ENCODE measurements around the gene METTL25B.
"Not testable (repeated sequence)": the region's sequence is repeated elsewhere in the genome, so short reads cannot be mapped to it uniquely, and the experiment has no call there.

The METTL25B gene

GRCh38 chr1:156750191-156750672 is 22.0 kb downstream of the METTL25B start:
- peak; percentile 92 for DNase-seq

DNA sequence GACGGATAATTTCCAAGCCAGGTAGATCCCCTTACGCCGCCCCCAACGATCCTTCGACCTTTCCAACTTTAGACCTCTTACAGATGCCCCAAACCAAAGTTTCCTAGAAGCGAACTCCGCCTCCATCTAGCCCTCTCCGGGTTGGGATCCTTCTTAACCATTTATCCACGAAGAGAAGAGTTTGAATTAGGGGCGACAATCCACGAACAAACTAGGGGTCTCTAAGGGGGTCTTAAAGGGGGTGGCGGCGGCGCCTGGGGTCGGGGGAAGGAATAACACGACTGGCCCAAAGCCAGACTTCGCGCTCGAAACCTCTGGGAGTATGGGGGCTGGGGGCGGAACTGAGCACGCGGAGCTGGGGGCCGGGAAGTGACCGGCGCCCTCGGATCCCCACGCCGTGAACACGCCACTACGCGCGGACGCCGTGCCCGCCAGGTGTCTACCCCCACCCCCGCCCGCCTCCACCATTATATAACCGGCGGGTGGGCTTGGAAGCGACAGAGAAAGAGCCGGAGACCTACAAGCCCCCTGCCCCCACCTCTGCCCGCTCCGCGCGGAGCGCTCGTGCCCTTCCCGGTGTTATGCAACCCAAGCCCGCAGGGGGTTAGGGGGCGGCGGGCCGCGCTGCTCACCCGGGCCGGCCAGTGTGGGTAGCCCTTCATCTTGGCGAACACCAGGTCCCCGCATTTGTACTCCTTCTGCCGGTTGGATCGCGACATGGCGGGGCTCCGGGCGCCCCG is 22.6 kb downstream of the METTL25B start:
- peak; percentile 49 for DNase-seq

DNA sequence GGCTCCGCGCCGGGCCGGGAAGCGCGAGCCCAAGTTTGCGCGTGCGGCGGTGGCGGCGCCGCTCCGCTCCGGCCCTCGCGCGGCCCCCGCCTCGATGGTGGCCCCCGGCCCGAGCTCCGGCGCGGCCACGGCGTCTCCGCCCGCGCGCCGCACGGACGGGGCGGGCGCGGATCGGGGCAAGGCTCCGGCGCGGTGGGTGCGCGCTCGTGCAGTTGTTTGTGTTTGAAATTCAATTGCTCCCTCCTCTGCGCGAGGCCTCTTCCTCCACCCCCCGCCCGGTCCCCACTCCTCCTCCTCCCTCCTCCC is 23.1 kb downstream of the METTL25B start, which contains the start of gene HDGF:
Gene HDGF, minus strand, starts transcription at position 225 of the 306 bp plus-strand sequence. CDS start 246 bp downstream, outside the sequence.
- no peak for DNase-seq

DNA sequence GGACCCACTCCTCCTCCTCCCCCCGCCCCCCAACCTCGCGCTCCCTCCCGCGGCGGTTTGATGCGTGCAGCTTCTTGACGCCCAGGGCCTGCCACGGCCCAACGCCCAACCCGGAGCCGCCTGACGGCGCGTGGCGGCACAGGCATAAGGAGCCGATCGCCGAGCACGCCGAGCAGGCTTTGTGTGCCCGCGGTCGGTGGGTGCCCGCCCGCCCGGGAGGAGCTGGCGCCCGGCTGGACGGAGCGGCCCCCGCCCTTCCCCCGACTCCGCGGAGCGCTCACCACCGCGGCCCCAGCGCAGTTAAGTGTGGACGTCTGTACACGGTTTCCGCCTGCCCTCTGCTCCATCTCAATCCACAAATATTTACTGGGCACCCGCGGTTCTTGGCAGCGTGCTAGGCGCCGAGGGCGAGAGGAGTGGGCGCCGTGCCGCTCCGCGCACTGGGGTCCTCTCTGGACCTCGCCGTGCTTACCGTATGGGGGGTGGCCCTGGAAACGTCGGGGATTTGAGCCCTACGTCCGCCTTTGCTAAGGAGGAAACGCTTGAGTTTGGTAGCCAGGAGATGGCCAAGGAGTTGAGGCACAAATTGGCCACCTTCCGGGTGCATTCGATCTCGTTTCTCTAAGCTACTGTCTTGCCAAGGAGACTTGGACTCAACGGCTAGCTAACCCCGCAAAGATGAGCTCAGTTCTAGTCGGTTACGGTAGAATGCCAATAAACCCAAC is 23.6 kb downstream of the METTL25B start:
- peak; percentile 93 for DNase-seq

DNA sequence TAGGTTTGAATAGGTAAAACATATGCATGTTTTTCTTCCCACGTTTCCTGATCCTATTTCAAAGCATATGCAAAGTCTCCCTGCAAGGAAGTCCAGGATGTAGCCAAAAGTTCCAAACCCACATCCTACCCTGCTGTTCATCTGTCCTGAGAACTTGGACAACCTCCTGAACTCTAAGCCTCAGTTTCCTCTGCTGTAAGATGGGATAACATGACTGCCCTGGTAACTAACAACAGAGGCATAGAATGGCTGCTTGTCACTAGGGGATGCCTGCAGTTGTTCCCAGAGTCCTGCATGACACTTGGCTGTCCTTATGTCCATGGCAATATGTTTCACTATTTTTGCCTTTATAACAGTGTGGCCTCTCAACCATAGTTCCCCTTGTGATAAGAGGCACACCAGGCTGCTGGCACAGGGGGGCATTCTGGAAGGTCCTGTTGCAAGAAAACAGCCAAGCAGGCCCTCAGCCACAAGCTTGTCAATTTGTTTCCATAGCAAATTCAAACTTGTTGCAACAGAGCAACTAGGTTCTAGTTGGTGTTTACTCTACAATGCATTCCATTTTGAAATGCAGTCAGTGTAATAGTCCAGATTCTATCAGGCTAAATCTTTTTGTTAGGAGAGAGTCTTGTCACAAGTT is 24.7 kb downstream of the METTL25B start:
- DNase-seq = no peak

- peak; percentile 65 for DNase-seq
Measured at GRCh38 chr1:156754219-156754618, 25.9 kb downstream of the METTL25B start.

GRCh38 chr1:156755527-156755950 is 27.3 kb downstream of the METTL25B start:
- DNase-seq = no peak

- DNase-seq = no peak
Measured at GRCh38 chr1:156756355-156756754, 28.1 kb downstream of the METTL25B start.

DNA sequence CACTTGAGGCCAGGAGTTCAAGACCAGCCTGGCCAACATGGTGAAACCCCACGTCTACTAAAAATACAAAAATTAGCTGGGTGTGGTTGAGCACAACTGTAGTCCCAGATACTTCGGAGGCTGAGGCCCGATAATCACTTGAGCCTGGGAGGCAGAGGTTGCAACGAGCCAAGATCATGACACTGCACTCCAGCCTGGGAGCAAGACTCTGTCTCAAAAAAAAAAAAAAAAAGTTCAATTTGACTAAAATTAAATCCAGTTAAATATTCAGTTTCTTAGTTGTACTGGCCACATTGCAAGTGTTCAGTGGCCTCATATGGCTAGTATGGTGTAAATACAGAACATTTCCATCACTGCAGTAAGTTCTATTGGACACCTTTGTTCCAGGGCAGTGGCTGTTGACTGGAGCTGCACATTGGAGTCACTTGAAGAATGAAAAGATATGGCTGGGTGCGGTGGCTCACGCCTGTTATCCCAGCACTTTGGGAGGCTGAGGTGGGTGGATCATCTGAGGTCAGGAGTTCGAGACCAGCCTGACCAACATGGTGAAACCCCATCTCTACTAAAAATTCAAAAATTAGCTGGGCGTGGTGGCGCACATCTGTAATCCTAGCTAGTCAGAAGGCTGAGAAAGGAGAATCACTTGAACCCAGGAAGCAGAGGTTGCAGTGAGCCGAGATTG is 29.4 kb downstream of the METTL25B start:
- not testable (repeated sequence) for DNase-seq

- DNase-seq = peak; percentile 11
Measured at GRCh38 chr1:156760092-156760795, 32.0 kb downstream of the METTL25B start.

- no peak for DNase-seq
Measured at GRCh38 chr1:156760796-156761104, 32.5 kb downstream of the METTL25B start.

DNA sequence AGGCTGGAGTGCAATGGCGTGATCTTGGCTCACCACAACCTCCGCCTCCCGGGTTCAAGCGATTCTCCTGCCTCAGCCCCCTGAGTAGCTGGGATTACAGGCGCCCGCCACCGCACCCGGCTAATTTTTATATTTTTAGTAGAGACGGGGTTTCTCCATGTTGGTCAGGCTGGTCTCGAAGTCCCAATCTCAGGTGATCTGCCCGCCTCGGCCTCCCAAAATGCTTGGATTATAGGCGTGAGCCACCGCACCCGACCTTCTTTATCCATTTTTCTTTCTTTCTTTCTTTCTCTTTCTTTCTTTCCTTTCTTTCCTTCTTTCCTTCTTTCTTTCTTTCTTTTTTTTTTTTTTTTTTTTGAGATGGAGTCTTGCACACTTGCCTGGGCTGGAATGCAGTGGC is 36.9 kb downstream of the METTL25B start:
- not testable (repeated sequence) for DNase-seq

- no peak for DNase-seq
Measured at GRCh38 chr1:156765666-156766065, 37.4 kb downstream of the METTL25B start.

DNA sequence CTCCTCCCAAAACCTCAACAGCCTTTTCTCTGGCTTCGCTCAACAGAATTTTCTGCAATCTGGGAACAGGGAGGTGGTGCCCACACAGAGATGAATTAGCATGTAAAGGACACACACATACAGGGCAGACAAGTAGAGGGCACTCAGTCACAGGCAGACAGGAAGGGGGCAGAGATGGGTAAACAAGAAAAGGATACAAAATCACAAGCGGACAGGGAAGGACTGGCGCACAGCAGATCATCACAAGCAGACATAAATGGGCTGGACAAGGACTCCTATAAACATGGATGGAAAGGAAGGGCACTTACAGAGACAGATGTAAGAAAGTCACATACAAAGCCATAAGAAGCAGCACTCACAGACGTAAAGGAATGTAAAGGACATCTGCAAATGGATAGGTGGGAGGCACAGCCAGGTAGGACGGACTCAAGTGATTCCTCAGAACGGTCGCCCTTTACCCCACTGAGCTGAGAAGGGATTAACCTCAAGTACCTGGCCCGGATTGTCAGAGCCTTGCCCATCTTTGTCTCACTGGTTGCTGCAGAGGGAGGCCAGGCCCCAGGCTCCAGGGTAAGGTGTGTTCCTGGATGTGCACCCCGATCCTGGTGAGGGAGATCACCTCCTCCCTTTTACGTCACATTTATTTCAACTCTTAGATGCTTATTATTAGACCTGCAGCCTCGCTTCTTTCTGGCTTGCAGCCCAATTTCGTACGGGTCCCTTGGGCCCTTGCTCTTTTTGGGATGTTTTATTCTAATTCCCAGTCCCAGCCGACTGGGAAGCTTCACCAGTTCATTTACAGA is 38.2 kb downstream of the METTL25B start:
- DNase-seq = peak; percentile 50

- DNase-seq = peak; percentile 100
Measured at GRCh38 chr1:156767101-156767878, 39.0 kb downstream of the METTL25B start, which contains the start of gene PRCC. PRCC (plus strand) TSS chr1:156767535; CDS start chr1:156767772, 237 bp downstream.

DNA sequence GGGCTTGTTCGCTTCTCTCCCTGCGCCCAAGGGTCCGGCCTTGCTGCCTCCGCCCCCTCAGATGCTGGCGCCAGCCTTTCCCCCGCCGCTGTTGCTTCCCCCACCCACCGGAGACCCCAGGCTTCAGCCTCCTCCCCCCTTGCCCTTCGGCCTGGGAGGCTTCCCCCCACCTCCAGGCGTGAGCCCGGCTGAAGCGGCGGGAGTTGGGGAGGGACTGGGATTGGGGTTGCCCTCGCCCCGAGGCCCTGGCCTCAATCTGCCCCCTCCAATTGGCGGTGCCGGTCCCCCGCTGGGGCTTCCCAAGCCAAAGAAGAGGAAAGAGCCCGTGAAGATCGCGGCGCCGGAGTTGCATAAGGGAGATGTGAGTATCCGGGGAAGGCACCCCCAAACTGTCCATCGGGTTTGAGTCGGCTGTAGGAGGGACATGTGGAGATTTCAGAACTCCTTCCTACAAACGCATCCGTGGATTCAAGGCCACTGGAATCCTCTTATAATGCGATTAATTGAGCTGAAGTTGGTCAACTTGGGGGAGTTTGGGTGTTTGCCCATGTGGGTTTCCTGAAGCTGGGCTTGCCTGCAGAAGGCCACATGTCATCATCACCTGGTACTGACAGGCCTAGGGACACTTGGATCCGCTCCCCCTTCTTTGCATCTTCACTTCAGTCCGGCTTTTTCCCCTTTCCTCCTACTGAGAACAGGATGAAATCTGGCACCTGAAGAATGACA is 39.8 kb downstream of the METTL25B start:
- DNase-seq = peak; percentile 23

DNA sequence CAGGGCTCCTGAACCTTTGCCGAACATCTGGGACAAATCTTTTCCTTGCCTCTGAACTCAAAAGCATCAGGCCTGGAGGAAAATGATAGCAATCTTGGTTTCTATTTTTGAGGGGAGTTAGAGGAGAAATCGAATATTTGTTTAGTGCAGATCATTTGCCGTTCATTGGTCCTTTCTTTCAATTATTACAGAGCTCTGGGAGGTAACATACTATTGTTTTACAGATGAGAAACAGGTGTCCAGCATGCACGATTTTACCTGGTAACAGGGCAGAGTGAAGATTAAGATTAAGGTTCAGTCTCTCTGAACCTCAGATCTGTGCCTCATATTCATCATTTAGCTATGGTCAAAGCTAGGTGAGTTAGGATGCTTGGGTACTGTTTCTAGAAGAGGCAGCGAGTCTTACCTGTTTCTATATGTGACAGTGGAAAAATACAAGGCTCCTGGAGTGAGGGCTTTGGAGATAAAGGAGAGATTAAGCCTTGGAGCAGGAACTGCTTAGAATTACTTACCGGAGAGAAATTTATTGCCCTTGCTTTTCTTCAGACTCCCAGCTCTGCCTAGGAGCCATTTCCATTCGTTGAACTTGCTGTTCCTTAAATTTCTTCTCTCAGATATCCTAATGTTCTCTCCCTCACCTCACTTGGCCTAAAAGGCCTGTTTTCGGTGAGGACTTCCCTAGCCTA is 40.5 kb downstream of the METTL25B start:
- no peak for DNase-seq

DNA sequence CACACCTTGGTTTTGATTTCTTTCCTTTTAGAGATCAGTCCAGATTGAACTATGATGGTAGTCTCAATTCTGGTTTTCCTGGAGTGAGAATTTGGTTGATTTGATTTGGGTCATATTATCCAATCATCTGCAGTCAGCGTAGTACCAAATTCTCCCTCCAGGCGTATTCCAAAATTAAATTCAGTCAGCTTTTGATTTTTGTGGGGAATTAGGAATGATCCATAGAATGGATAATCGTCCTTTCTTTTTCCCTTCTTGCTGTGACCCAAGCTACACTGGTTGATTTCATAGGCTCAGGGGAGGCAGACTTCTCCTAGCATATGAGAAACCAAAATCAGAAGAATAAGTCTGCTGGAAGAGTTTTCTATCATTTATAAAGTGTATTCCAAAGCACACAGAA is 44.0 kb downstream of the METTL25B start:
- no peak for DNase-seq

- DNase-seq = no peak
Measured at GRCh38 chr1:156772728-156773497, 44.6 kb downstream of the METTL25B start.

All from NCI-H2171 treated with DMSO at 0.1 percent for 48 hours (cell line).